Measurements from ENCODE around the gene PNLIPRP2. TPM values are rescaled to one million over a fixed set of nuclear protein-coding genes. Genes with fewer than 3 reads are reported as not detected.
A peak's percentile ranks its signal among the peaks of the same experiment; 100 is the strongest.

PNLIPRP2 gene
- total and polyA plus RNA-seq, 2 of the 4 experiments (the other 2 are of a cell fraction): not detected

GRCh38 chr10:116669080-116669479, 48.3 kb downstream of the PNLIPRP2 start:
- dilution Hi-C loops (cut with HindIII; ENCODE audit: low sequenced_read_pairs, unreplicated experiment): no loop called here
- Histone ChIP-seq H2AK5ac (ENCODE audit: low read depth, low read length) (no peak overlapping the region), H3K9me3 (ENCODE audit: control insufficient read depth, insufficient read depth, low read length) (peaks cover 2% of the 10 kb centered on the region; the same call in 1 of the 2 replicates), H2AK9ac (replicated peaks; ENCODE audit: low read depth, low read length, poor library complexity) (no peak overlapping the region), H3K4me2 (ENCODE audit: low read depth, low read length) (no peak overlapping the region), H2AFZ (replicated peaks; ENCODE audit: low read length, poor library complexity) (peak overlapping the region; percentile 26), H2BK5ac (ENCODE audit: low read depth, low read length, poor library complexity, severe bottlenecking) (no peak overlapping the region), H3K4ac (ENCODE audit: low read depth, low read length) (no peak overlapping the region), H3K27ac (ENCODE audit: insufficient read depth, low read length) (no peak overlapping the region), H3K27me3 (ENCODE audit: control insufficient read depth, insufficient read depth, low read length) (no peaks in the 10 kb centered on the region), H3K79me1 (ENCODE audit: low read depth in 1 of 2, low read length in 2 of 2) (no peaks in the 10 kb centered on the region), H3K36me3 (ENCODE audit: control insufficient read depth, insufficient read depth, low read length) (no peaks in the 10 kb centered on the region), H3K23ac (ENCODE audit: low read depth, low read length) (no peak overlapping the region), H3K18ac (ENCODE audit: low read depth, low read length) (no peak overlapping the region), H3K4me1 (ENCODE audit: control insufficient read depth, insufficient read depth, low read length) (peaks cover 8% of the 10 kb centered on the region), H3K9me1 (ENCODE audit: insufficient read depth, low read length) (peaks cover 7% of the 10 kb centered on the region), H4K8ac (ENCODE audit: low read depth in 2 of 2, low read length in 2 of 2) (no peak overlapping the region), H3K14ac (replicated peaks; ENCODE audit: low read depth, low read length) (no peak overlapping the region), H2BK120ac (ENCODE audit: low read depth, low read length) (no peak overlapping the region), H2BK20ac (ENCODE audit: low read depth, low read length) (no peak overlapping the region), H4K20me1 (ENCODE audit: insufficient read depth, low read length) (no peaks in the 10 kb centered on the region), H2BK15ac (ENCODE audit: low read depth, low read length) (no peak overlapping the region), H4K91ac (ENCODE audit: insufficient read depth, low read depth, low read length) (no peak overlapping the region), H3K56ac (ENCODE audit: extremely low read depth, insufficient read depth, low read length) (no peak overlapping the region), H4K5ac (ENCODE audit: low read depth, low read length) (no peak overlapping the region), H3K4me3 (ENCODE audit: insufficient read depth, low read depth, low read length) (no peak overlapping the region), H3K9ac (ENCODE audit: low read depth, low read length) (no peak overlapping the region)
- ATAC-seq (ENCODE audit: low read depth) (no peak), DNase-seq (peak; percentile 37)
- intact Hi-C loops (cut with micrococcal nuclease): no loop called here
- WGBS, 2 experiments (ENCODE audit: extremely low coverage in 2 of 2, insufficient read length in 1 of 2): no CpG with 5 or more reads among the region's 5 CpGs
- BruUV-seq (replicated peaks): no TSS peak
- in situ Hi-C loops (cut with MboI; ENCODE audit: low sequenced_read_pairs): no loop called here
- POLR2A ChIA-PET (ENCODE audit: unreplicated experiment): no interaction called here
- TF ChIP-seq CTCF (conservative IDR thresholded peaks at IDR 0.05; ENCODE audit: low read depth, low read length): no peak
- TF ChIP-seq RAD21 (IDR thresholded peaks at IDR 0.05; ENCODE audit: low read length): no peak
- no peak for TF ChIP-seq POLR2A (IDR thresholded peaks at IDR 0.05; ENCODE audit: low read depth, low read length)
- TF ChIP-seq NFE2L2 (IDR thresholded peaks at IDR 0.05; ENCODE audit: low read depth, low read length): no peak
- no peak for TF ChIP-seq RFX5 (IDR thresholded peaks at IDR 0.05; ENCODE audit: low read depth, low read length)
- TF ChIP-seq BHLHE40 (IDR thresholded peaks at IDR 0.05; ENCODE audit: low read depth, low read length): no peak
- TF ChIP-seq CHD1 (IDR thresholded peaks at IDR 0.05; ENCODE audit: low read depth, low read length): no peak
- TF ChIP-seq CEBPB (IDR thresholded peaks at IDR 0.05; ENCODE audit: low read depth, low read length): no peak
- no peak for TF ChIP-seq ELK1 (IDR thresholded peaks at IDR 0.05; ENCODE audit: borderline replicate concordance, low read depth, low read length)
- CTCF ChIA-PET: interaction anchor here (0.5 kb wide), 1 partner anchor 71 kb away, joined by 3 read pairs; no protein-coding TSS in a partner anchor

All from IMR-90 (cell line).